Glomerular visceral epithelial cell (primary cell): ENCODE data around the gene MED1.

Source experiments
- DNase-seq: peaks from one replicate; pipeline ENCODE4 v3.0.0-alpha.2; 2016; ENCODE audit errors: extremely low spot score

MED1 gene

DNA sequence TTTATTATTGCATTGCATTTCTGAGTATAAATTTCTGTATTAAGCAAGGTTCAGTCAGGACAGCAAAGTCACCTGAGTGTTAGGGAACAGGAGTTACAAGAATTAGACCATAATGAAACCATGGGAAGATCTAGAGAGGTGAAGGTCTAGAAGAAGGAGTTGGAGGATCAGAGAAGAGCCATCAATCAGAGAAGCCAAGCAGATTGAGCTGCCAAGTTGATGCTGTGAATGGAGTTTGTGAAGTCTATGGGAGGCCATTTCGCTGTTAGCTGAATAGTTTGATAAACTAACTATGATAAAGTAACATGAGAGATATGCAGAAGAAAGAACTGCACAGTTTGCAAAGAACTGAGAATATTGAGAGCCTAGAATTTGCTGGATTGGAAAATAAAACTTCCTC lies 90.0 kb downstream of the MED1 start:
- no peak for DNase-seq

DNA sequence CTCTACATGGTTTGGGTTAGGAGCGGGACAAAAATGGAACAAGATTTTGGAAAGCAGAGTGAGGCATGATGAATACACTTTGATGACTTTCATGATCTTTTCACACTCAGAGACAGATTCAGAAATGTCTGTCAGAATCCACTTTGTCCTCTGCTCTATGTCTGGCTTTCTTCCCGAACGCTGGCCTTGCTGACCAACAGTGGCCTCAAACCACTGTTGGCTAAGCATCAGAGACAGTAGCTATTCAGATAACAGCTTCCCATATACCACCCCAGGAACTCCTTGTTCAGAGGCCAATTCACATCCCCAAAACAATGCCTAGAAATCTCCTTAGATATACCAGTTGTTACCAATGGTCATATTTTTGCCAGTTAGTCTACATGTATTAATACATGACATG lies 90.5 kb downstream of the MED1 start:
- no peak for DNase-seq

DNA sequence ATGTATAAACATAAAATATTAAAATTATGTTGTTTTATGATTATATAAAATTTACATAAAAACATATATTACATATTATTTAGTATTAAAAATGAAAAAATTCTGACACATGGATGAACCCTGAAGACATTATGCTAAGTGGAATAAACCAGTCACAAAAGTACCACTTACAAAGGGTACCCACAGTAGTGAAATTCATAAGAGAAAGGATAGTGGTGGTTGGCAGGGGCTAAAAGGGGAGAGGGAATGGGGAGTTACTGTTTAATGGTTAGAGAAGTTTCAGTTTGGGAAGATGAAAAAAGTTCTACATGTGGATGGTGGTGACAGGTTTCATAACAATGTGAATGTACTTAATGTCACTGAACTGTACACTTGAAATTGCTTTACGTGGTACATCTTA lies 91.1 kb downstream of the MED1 start:
- no peak for DNase-seq

DNA sequence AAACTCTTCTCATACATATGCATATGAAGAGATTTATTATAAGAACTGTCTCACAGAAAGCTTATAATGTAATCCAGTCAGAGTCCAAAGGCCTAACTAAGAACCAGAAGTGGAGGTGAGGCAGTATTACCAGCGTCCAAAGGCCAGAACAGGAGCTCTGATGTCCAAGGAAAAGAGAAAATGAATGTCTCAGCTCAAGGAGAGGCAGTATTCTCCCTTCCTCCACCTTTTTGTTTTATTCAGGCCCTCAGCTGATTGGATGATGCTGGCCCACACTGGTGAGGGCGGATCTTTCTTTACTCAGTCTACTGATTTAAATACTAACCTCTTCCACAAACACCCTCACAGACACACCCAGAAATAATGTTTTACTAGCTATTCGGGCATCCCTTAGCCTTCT lies 93.1 kb downstream of the MED1 start:
- DNase-seq: no peak

DNA sequence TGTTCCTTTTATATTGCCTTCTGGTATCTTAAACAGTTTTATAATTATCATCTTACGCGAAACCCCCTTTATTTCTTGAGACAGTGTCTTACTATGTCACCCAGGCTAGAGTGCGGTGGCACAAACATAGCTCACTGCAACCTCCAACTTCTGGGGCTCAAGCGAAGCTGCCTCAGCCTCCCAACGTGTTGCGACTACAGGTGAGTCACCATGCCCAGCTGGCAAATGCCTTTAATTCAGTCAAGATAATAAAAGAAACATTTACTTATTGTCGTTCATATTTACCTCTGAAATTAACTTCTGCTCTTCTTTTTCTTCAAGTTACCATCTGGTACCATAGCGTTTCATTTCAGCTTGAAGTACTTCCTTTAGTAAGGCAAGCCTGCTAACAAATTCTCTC lies 93.6 kb downstream of the MED1 start:
- no peak for DNase-seq
